OCI-LY1 (cell line): ENCODE measurements around the gene GPR149.

ENCODE experiments used
- H2AFZ ChIP-seq: fragments of 200-600 bp; sonication (generic), shearing (Covaris generic); 2 replicates; pipeline ENCODE4 v1.6.0; 2014; ENCODE audit warnings: antibody characterized with exemption, mild to moderate bottlenecking, low read length
- H3F3A ChIP-seq: fragments of 200-600 bp; sonication (generic), shearing (Covaris generic); 2 replicates; pipeline ENCODE4 v1.6.0; 2014; ENCODE audit warnings: mild to moderate bottlenecking, antibody characterized with exemption, low read length, moderate library complexity; ENCODE audit not compliant: insufficient read depth
- H3K27ac ChIP-seq: fragments of 200-600 bp; sonication (generic); 2 replicates; pipeline ENCODE4 v1.5.1; 2014; ENCODE audit warnings: low read length, mixed run types, mild to moderate bottlenecking, low read depth; ENCODE audit not compliant: poor library complexity, severe bottlenecking
- H3K27me3 ChIP-seq: fragments of 200-600 bp; sonication (generic); 2 replicates; pipeline ENCODE4 v1.6.0; 2014; ENCODE audit warnings: antibody characterized with exemption, mild to moderate bottlenecking, low read length, moderate library complexity; ENCODE audit not compliant: insufficient read depth
- H3K36me3 ChIP-seq: fragments of 200-600 bp; sonication (generic); 2 replicates; pipeline ENCODE4 v1.6.1; 2014; ENCODE audit warnings: mild to moderate bottlenecking, antibody characterized with exemption, low read length, moderate library complexity, mixed read lengths; ENCODE audit not compliant: insufficient read depth
- H3K4me1 ChIP-seq: fragments of 200-600 bp; sonication (generic); 2 replicates; pipeline ENCODE4 v1.5.1; 2014; ENCODE audit warnings: mild to moderate bottlenecking, low read length, moderate library complexity; ENCODE audit not compliant: insufficient read depth, severe bottlenecking
- H3K4me2 ChIP-seq: fragments of 200-600 bp; sonication (generic), shearing (Covaris generic); 2 replicates; pipeline ENCODE4 v1.6.1; 2014; ENCODE audit warnings: low read length
- H3K4me3 ChIP-seq: fragments of 200-600 bp; sonication (generic); 2 replicates; pipeline ENCODE4 v1.5.1; 2014; ENCODE audit warnings: low read length, low read depth, mild to moderate bottlenecking, mixed read lengths; ENCODE audit not compliant: poor library complexity, severe bottlenecking
- H3K79me2 ChIP-seq: fragments of 200-600 bp; shearing (Covaris generic); 2 replicates; pipeline ENCODE4 v1.6.1; 2016; ENCODE audit warnings: mixed run types, low read length, mixed read lengths; ENCODE audit not compliant: insufficient read depth
- H3K9ac ChIP-seq: fragments of 200-600 bp; sonication (generic), shearing (Covaris generic); 2 replicates; pipeline ENCODE4 v1.6.1; 2014; ENCODE audit warnings: mild to moderate bottlenecking, low read length, mixed read lengths
- H3K9me2 ChIP-seq: fragments of 200-600 bp; sonication (generic), shearing (Covaris generic); 2 replicates; pipeline ENCODE4 v1.6.1; 2014; ENCODE audit warnings: low read depth, mild to moderate bottlenecking, low read length, mixed read lengths
- H3K9me3 ChIP-seq: fragments of 200-600 bp; shearing (Covaris generic); 2 replicates; pipeline ENCODE4 v1.6.1; 2014; ENCODE audit warnings: low read length, mixed read lengths
- H4K20me1 ChIP-seq: fragments of 200-600 bp; sonication (generic), shearing (Covaris generic); 2 replicates; pipeline ENCODE4 v1.6.0; 2016; ENCODE audit warnings: mild to moderate bottlenecking, low read length; ENCODE audit not compliant: insufficient read depth
- EZH2 ChIP-seq: fragments of 200-600 bp; sonication (generic), shearing (Covaris generic); IDR thresholded peaks from 2 replicates; pipeline ENCODE4 v1.8.0; 2017; ENCODE audit warnings: borderline replicate concordance, mixed run types, mild to moderate bottlenecking, antibody characterized with exemption, low read length, moderate library complexity, mixed read lengths
- TF ChIP-seq, protein P1 (sequence below): fragments of 200-600 bp; sonication (generic), shearing (Covaris generic); IDR thresholded peaks from 2 replicates; pipeline ENCODE4 v1.5.1; 2017; ENCODE audit warnings: mild to moderate bottlenecking, antibody characterized with exemption, low read length, moderate library complexity, mixed read lengths

Gene GPR149

DNA sequence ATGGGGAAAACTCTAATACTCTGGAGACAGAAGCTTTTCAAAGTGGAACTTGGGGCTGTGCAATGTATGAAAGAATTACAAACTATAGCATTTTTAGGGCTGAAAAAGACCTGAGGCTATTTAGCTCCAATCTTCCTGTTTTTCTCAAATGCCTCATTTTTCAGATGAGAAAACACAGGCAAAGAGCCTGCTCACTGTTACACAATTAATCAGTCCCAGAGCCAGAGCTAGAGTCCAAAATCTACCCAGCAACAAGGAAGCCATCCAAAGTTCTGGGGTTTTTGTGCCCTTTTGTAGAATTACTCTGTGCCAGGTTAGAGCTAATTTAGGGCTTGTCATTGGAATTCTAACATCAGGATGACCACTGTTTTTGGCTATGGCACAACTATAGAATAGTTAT, 45.5 kb downstream of the GPR149 start:
- Histone ChIP-seq H3K4me3 (no peak overlapping the region), H3K4me1 (no peaks in the 10 kb centered on the region), H3K4me2 (no peak overlapping the region), H3K27me3 (no peaks in the 10 kb centered on the region), H3K27ac (no peak overlapping the region), H3K9me2 (no peaks in the 10 kb centered on the region), H3K9ac (no peak overlapping the region), H2AFZ (no peak overlapping the region), H3K9me3 (no peaks in the 10 kb centered on the region), H3K36me3 (no peaks in the 10 kb centered on the region), H3F3A (no peaks in the 10 kb centered on the region), H4K20me1 (no peaks in the 10 kb centered on the region), H3K79me2 (no peaks in the 10 kb centered on the region)
- TF ChIP-seq, protein P1, sequence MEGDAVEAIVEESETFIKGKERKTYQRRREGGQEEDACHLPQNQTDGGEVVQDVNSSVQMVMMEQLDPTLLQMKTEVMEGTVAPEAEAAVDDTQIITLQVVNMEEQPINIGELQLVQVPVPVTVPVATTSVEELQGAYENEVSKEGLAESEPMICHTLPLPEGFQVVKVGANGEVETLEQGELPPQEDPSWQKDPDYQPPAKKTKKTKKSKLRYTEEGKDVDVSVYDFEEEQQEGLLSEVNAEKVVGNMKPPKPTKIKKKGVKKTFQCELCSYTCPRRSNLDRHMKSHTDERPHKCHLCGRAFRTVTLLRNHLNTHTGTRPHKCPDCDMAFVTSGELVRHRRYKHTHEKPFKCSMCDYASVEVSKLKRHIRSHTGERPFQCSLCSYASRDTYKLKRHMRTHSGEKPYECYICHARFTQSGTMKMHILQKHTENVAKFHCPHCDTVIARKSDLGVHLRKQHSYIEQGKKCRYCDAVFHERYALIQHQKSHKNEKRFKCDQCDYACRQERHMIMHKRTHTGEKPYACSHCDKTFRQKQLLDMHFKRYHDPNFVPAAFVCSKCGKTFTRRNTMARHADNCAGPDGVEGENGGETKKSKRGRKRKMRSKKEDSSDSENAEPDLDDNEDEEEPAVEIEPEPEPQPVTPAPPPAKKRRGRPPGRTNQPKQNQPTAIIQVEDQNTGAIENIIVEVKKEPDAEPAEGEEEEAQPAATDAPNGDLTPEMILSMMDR: no peak
- no peak for TF ChIP-seq EZH2

DNA sequence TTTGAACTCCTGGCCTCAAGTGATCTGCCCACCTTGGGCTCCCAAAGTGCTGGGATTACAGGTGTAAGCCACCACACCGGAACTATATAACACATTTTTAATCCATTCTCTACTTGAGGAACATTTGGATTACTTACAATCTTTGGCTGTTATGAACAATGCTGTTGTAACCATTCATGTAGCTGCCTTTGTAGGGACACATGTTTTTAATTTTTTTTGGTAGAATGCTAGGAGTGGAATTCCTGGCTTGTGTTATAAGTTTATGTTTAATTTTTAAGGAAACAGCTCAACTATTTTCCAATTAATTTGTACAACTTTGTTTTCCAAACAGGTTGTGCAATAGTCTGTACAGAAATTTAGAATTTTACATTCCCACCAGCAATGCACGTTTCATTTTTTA, 51.7 kb downstream of the GPR149 start:
- Histone ChIP-seq H3K4me2 (no peak overlapping the region), H3K9me2 (no peaks in the 10 kb centered on the region), H2AFZ (no peak overlapping the region), H3K9ac (no peak overlapping the region), H3K36me3 (no peaks in the 10 kb centered on the region), H3K9me3 (no peaks in the 10 kb centered on the region), H3F3A (no peaks in the 10 kb centered on the region), H3K27ac (no peak overlapping the region), H3K27me3 (no peaks in the 10 kb centered on the region), H3K4me1 (no peaks in the 10 kb centered on the region), H3K4me3 (no peak overlapping the region), H3K79me2 (no peaks in the 10 kb centered on the region), H4K20me1 (no peaks in the 10 kb centered on the region)
- TF ChIP-seq EZH2: no peak
- TF ChIP-seq, protein P1: no peak

DNA sequence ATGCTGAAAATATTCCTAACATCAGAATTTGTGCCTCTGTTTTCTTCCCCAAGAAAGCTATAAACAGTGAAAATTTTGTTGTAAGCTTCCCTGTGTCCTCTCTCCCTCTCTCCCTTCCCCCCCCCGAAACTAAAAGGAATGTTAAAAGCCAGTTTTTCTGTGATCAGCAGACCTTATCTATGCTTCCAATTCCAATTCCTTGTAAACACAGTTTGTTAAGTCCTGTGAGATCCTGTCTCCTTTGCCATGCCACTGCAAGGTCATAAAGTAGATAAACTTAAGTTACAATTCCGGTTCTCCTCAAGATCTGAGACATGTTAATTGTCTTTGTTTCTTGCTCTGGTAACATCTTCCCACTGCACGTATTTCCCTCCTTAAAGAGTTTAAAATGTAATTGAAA, 62.8 kb downstream of the GPR149 start:
- no peaks in the 10 kb centered on the region; the same call in 1 of the 2 replicates for H3K9me3 ChIP-seq
- H3K27ac ChIP-seq: no peak overlapping the region
- H3K27me3 ChIP-seq: no peaks in the 10 kb centered on the region; the same call in none of the 2 replicates
- H3F3A ChIP-seq: no peaks in the 10 kb centered on the region
- no peaks in the 10 kb centered on the region for H3K9me2 ChIP-seq
- H3K9ac ChIP-seq: no peak overlapping the region
- no peaks in the 10 kb centered on the region for H3K4me1 ChIP-seq
- H3K4me2 ChIP-seq: no peak overlapping the region
- H3K36me3 ChIP-seq: no peaks in the 10 kb centered on the region
- H3K79me2 ChIP-seq: no peaks in the 10 kb centered on the region
- H3K4me3 ChIP-seq: no peak overlapping the region
- TF ChIP-seq, protein P1: no peak
- no peak for TF ChIP-seq EZH2
- no peaks in the 10 kb centered on the region for H4K20me1 ChIP-seq
- no peak overlapping the region for H2AFZ ChIP-seq
